DMS53 treated with DMSO at 0.1 percent for 48 hours (cell line): ENCODE data around the gene MBTD1.
A peak's percentile ranks its signal among the peaks of the same experiment; 100 is the strongest.
"Not testable (repeated sequence)": the region's sequence is repeated elsewhere in the genome, so short reads cannot be mapped to it uniquely, and the experiment has no call there.

Experiments used
- DNase-seq: peaks from one replicate; lab custom pipeline; 2025; ENCODE audit not compliant: unreplicated experiment; lab: John Stamatoyannopoulos, UW

Gene MBTD1

DNA sequence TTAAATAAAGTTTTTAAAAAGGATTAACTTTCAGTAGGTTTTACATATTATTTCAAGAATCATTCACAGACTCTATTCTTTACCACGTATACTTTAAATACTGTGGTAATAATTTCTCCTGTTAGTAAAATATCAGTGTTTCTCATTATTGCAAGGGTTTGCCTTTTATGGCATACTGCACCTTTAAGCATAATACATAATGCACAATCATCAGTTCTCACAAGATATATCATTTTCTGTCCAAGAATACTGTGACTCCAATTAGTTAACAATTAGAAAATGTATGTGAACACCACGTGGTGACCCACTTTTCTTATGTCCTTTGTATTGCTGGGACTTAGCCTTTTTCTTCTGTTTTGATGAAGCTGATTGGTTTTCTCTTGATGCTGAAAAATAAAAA lies 68.0 kb downstream of the MBTD1 start:
- DNase-seq: no peak

- no peak for DNase-seq
Observed at GRCh38 chr17:51189628-51190027, 70.2 kb downstream of the MBTD1 start.

DNA sequence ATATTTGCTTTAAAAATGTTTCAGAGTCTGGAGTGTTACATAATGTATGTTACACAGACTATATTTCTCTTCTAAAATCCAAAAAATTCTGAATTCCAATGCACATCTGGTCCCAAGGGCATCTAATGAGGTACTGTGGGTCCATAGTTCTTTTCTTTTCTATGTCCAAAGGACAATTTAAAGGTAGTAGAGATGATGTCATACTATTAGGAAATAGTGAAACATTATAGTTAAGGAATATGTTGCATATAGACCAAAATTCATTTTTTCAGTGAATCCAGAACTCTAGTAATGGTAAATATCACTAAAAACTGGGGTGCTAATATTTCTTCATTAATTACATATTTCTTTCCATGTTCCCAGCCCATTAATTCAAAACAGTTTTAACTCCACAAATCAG lies 70.7 kb downstream of the MBTD1 start:
- DNase-seq: no peak

DNA sequence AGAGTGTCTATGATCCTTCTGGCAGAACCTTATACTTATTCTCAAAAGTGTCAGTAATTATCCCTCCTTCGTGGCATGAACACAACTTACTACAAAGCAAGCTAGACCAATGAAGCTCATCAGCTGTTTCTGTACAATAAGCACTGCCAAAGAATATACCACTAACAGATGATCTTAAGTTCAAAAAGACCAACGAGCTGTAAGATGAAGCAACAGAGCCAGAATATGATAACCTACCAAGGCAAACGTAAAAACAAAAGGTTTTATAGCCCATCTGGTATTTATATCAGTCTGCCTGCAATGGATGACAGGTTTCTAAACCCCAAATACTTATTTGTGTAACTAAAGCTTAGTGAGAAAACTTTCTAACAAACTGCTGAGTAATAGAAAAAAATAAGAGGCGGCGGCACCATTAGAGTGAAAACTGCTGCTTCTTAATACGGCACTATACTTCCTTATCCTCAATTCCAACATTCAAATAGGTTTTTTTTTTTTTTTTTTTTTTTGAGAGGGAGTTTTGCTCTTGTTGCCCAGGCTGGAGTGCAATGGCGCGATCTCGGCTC lies 71.5 kb downstream of the MBTD1 start:
- no peak for DNase-seq

- DNase-seq: no peak
Observed at GRCh38 chr17:51185763-51186332, 74.0 kb downstream of the MBTD1 start.

- DNase-seq: no peak
Observed at GRCh38 chr17:51184124-51184523, 75.7 kb downstream of the MBTD1 start.

DNA sequence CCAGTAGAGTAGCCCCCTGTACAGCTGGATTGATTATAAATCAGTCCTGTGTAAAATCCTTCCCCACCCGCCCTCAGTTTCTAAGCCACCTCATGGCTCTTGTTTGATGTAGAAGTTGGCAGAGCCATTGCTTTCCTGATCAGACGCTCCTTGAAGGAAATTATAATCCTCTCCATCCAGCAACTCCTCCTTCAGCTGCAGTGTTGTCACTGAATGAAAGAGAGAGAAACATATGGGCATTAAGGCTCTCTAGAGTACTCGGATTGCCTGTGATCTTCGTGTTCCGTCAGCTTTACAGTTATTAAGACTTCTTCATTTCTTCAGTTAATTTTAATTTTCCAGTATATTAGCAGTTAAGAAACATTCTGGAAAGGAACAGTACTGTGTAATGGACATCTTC lies 79.4 kb downstream of the MBTD1 start:
- no peak for DNase-seq

- DNase-seq: not testable (repeated sequence)
Observed at GRCh38 chr17:51172030-51172429, 87.8 kb downstream of the MBTD1 start.

GRCh38 chr17:51170736-51171135 lies 89.1 kb downstream of the MBTD1 start:
- no peak for DNase-seq

DNA sequence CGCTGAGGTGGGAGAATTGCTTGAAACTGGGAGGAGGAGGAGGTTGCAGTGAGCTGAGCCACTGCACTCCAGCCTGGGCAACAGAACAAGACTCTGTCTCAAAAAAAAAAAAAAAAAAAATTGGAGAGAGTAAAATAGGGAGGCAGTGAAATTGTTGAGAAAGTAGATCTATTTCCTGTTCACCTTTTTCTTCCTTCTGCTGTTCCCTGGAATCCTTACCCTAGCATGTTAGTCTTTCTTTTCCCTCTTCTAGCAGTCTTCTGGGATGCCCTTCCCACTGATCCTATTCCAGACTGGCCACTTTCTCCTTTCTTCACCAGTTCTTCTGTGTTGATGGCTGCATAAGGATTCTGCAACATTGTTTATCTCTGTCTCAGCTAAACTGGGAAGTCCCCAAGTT lies 90.5 kb downstream of the MBTD1 start:
- DNase-seq: no peak

GRCh38 chr17:51166987-51167931 lies 92.6 kb downstream of the MBTD1 start:
- DNase-seq: peak; percentile 32

DNA sequence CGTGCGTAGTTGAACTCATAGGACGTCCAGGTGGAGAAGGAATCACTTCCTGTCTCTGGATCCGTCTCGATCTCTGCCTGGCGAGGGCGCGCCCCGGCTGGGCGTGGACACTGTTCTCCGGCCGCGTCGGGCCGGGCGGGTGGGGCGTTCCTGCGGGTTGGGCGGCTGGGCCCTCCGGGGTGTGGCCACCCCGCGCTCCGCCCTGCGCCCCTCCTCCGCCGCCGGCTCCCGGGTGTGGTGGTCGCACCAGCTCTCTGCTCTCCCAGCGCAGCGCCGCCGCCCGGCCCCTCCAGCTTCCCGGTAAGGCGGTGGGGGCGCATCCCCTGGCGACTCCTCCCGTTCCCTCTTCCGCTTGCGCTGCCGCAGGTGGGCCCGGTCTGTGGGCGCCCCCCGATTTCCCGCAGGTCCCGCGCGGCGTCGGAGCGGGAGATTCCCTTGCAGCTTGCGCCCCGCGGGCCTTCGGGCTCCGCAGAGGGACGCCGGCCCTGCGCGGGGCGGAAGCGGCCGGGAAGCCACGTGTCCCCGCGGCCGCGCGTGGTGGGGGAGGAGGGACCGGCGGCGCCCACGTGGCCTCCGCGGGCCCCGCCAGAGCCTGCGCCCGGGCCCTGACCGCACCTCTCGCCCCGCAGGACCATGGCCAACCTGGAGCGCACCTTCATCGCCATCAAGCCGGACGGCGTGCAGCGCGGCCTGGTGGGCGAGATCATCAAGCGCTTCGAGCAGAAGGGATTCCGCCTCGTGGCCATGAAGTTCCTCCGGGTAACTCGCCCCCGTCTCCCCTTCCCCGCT lies 93.5 kb downstream of the MBTD1 start, which contains the start of gene NME2:
TSS of gene NME2 (plus strand) at position 214 of the 789 bp plus-strand sequence. CDS start at position 634, 420 bp downstream.
- DNase-seq: peak; percentile 79

DNA sequence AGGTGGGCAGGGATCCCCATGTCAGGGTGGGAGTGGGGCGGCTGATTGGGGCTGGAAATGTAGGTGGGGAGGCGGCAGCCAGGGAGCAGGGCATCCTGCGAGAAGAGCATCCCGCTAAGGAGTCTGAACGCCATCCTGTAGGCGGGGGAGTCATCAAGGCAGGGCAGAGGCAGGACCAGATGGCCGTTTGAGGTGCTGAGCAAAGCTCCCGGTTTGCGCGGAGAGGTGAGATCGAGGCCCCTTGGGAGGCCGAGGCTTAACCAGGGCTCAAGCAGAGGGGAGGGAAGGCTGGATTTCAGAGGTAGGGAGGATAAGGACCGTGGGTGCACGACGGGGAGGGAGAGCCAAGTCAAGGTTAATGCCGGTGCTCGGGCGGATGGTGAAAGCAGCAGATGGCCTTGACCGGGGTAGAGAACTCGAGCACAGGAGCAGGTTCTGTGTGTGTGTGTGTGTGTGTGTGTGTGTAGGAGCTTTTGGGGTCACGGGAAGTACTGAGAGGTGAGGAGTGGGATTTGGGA lies 94.1 kb downstream of the MBTD1 start:
- peak; percentile 69 for DNase-seq

GRCh38 chr17:51164911-51165679 lies 94.8 kb downstream of the MBTD1 start:
- DNase-seq: peak; percentile 61

- no peak for DNase-seq
Observed at GRCh38 chr17:51161541-51161940, 98.3 kb downstream of the MBTD1 start.

- DNase-seq: no peak
Observed at GRCh38 chr17:51159604-51160003, 100.2 kb downstream of the MBTD1 start.

GRCh38 chr17:51155416-51155815 lies 104.4 kb downstream of the MBTD1 start:
- DNase-seq: no peak

GRCh38 chr17:51154176-51154575 lies 105.7 kb downstream of the MBTD1 start:
- no peak for DNase-seq

- DNase-seq: peak; percentile 100
Observed at GRCh38 chr17:51153210-51154072, 106.4 kb downstream of the MBTD1 start, which contains the start of gene NME1. Gene NME1 (plus strand): TSS chr17:51153559. CDS start chr17:51155655, 2,096 bp downstream.
